HepG2 (cell line): ENCODE measurements around the gene ATP6V0A1. TPM values are rescaled to one million over a fixed set of nuclear protein-coding genes. Genes with fewer than 3 reads are reported as not detected.

Source experiments
- AFF4 ChIP-seq: sonication (generic); formaldehyde crosslinking; IDR thresholded peaks from 2 replicates; pipeline ENCODE4 v1.4.0; 2020; ENCODE audit warnings: missing genetic modification reagents
- CAMTA2 ChIP-seq: sonication (generic); formaldehyde crosslinking; IDR thresholded peaks from 2 replicates; pipeline ENCODE4 v1.4.0; 2020; ENCODE audit warnings: mild to moderate bottlenecking, missing genetic modification reagents, borderline replicate concordance
- KDM6A ChIP-seq: IDR thresholded peaks from 2 replicates; pipeline ENCODE4 v1.6.1; 2016; ENCODE audit warnings: low read depth
- NCOA5 ChIP-seq: sonication (generic); formaldehyde crosslinking; IDR thresholded peaks from 2 replicates; pipeline ENCODE4 v1.4.0; 2020; ENCODE audit warnings: missing genetic modification reagents
- NRL ChIP-seq: sonication (generic); formaldehyde crosslinking; IDR thresholded peaks from 2 replicates; pipeline ENCODE4 v1.5.0; 2020; ENCODE audit warnings: missing genetic modification reagents, mild to moderate bottlenecking, moderate library complexity, borderline replicate concordance
- PAWR ChIP-seq: sonication (generic); formaldehyde crosslinking; IDR thresholded peaks from 2 replicates; pipeline ENCODE4 v1.4.0; 2020; ENCODE audit warnings: missing genetic modification reagents, mild to moderate bottlenecking, borderline replicate concordance
- PHB2 ChIP-seq: fragments of 450-650 bp; IDR thresholded peaks from 2 replicates; pipeline ENCODE4 v1.6.1; 2018; ENCODE audit not compliant: partially characterized antibody
- PTBP1 ChIP-seq: fragments of 200-400 bp; formaldehyde crosslinking; IDR thresholded peaks from 2 replicates; pipeline ENCODE4 v1.6.1; 2018; ENCODE audit warnings: low read length, low read depth; ENCODE audit not compliant: poor library complexity, severe bottlenecking
- SP140L ChIP-seq: sonication (generic); formaldehyde crosslinking; IDR thresholded peaks from 2 replicates; pipeline ENCODE4 v1.4.0; 2020; ENCODE audit warnings: missing genetic modification reagents, borderline replicate concordance
- TCF12 ChIP-seq, 2 experiments: fragments of 450-650 bp in 1 of 2; sonication (generic) in 1 of 2; formaldehyde crosslinking in 1 of 2; IDR thresholded peaks; 2 replicates each; pipeline versions ENCODE4 v1.6.1 to v1.8.0; 2017 to 2022; ENCODE audit warnings: antibody characterized with exemption in 1 of 2, mild to moderate bottlenecking in 1 of 2, missing genetic modification reagents in 1 of 2, moderate library complexity in 1 of 2
- ZFP82 ChIP-seq: sonication (generic); formaldehyde crosslinking; IDR thresholded peaks from 2 replicates; pipeline ENCODE4 v1.5.1; 2020; ENCODE audit warnings: mild to moderate bottlenecking, missing genetic modification reagents, borderline replicate concordance
- ZKSCAN1 ChIP-seq: fragments of 150-350 bp; IDR thresholded peaks from 2 replicates; pipeline ENCODE4 v1.6.1; 2014; ENCODE audit warnings: low read length
- ZNF180 ChIP-seq: sonication (generic); formaldehyde crosslinking; IDR thresholded peaks from 2 replicates; pipeline ENCODE4 v1.4.0; 2020; ENCODE audit warnings: low read depth, missing genetic modification reagents, borderline replicate concordance
- ZNF234 ChIP-seq: sonication (generic); formaldehyde crosslinking; conservative IDR thresholded peaks from 2 replicates; pipeline ENCODE4 v1.5.1; 2020; ENCODE audit warnings: mild to moderate bottlenecking, missing genetic modification reagents
- ZNF276 ChIP-seq: sonication (generic); formaldehyde crosslinking; IDR thresholded peaks from 2 replicates; pipeline ENCODE4 v1.4.0; 2020; ENCODE audit warnings: mild to moderate bottlenecking, low read depth, missing genetic modification reagents
- ZNF354B ChIP-seq: sonication (generic); formaldehyde crosslinking; IDR thresholded peaks from 2 replicates; pipeline ENCODE4 v1.8.0; 2022; ENCODE audit warnings: mild to moderate bottlenecking, missing genetic modification reagents
- ZNF605 ChIP-seq: sonication (generic); formaldehyde crosslinking; IDR thresholded peaks from 2 replicates; pipeline ENCODE4 v1.8.0; 2022; ENCODE audit warnings: mild to moderate bottlenecking, missing genetic modification reagents
- ZNF615 ChIP-seq: sonication (generic); formaldehyde crosslinking; IDR thresholded peaks from 2 replicates; pipeline ENCODE4 v1.5.0; 2020; ENCODE audit warnings: mild to moderate bottlenecking, missing genetic modification reagents, borderline replicate concordance
- ZNF720 ChIP-seq: sonication (generic); formaldehyde crosslinking; IDR thresholded peaks from 2 replicates; pipeline ENCODE4 v1.4.0; 2020; ENCODE audit warnings: missing genetic modification reagents
- ZSCAN30 ChIP-seq: sonication (generic); formaldehyde crosslinking; IDR thresholded peaks from 2 replicates; pipeline ENCODE4 v1.5.0; 2020; ENCODE audit warnings: mild to moderate bottlenecking, missing genetic modification reagents
- polyA plus RNA-seq, 8 experiments: library from polyadenylated mRNA; depleted of rRNA in 3 of 8; stranded (reverse) in 7 of 8; unstranded in 1 of 8; fragments of >200 nt; fragmentation: Illumina TruSeq in 4 of 8; extraction: Trizol in 4 of 8; gene quantifications; 2 replicates each; pipeline versions ENCODE4 v1.2.1 to v1.2.3, GENCODE V29; 2011 to 2016; ENCODE audit warnings: low read depth in 4 of 8, missing spikeins in 1 of 8, mixed read lengths in 1 of 8; ENCODE audit not compliant: insufficient read depth in 1 of 8
- total RNA-seq, 5 experiments: library from RNA; depleted of rRNA; stranded (reverse); fragments of >200 nt; fragmentation: Illumina TruSeq; extraction: Trizol; gene quantifications; 2 replicates each; pipeline ENCODE4 v1.2.3, GENCODE V29; 2016; ENCODE audit warnings: low read depth in 1 of 5
- TF ChIP-seq, protein P1 (sequence below): sonication (generic); formaldehyde crosslinking; IDR thresholded peaks from 2 replicates; pipeline ENCODE4 v1.4.0; 2020; ENCODE audit warnings: missing genetic modification reagents

Gene ATP6V0A1
- total and polyA plus RNA-seq, 2 of the 13 experiments (the other 11 are each of a cell fraction or from before 2014, with no cell fraction given), result 27.9 to 54.1 TPM

- no peak for TF ChIP-seq ZNF276 (CRISPR knock-in tag)
- TF ChIP-seq, protein P1, sequence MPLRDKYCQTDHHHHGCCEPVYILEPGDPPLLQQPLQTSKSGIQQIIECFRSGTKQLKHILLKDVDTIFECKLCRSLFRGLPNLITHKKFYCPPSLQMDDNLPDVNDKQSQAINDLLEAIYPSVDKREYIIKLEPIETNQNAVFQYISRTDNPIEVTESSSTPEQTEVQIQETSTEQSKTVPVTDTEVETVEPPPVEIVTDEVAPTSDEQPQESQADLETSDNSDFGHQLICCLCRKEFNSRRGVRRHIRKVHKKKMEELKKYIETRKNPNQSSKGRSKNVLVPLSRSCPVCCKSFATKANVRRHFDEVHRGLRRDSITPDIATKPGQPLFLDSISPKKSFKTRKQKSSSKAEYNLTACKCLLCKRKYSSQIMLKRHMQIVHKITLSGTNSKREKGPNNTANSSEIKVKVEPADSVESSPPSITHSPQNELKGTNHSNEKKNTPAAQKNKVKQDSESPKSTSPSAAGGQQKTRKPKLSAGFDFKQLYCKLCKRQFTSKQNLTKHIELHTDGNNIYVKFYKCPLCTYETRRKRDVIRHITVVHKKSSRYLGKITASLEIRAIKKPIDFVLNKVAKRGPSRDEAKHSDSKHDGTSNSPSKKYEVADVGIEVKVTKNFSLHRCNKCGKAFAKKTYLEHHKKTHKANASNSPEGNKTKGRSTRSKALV, result no peak
- TF ChIP-seq CAMTA2, result no peak
- TF ChIP-seq AFF4 (CRISPR knock-in tag), result no peak
- TF ChIP-seq ZNF180, result no peak
- no peak for TF ChIP-seq ZSCAN30 (CRISPR knock-in tag)
- no peak; the same call in 1 of the 2 replicates for TF ChIP-seq ZFP82 (CRISPR knock-in tag)
- TF ChIP-seq PHB2, result no peak
- no peak for TF ChIP-seq ZNF354B (CRISPR knock-in tag)
- no peak for TF ChIP-seq ZNF234 (CRISPR knock-in tag)
- no peak for TF ChIP-seq PTBP1
- TF ChIP-seq ZNF615 (CRISPR knock-in tag), result no peak
- TF ChIP-seq ZKSCAN1, result no peak
- no peak for TF ChIP-seq KDM6A (CRISPR knock-in tag)
- no peak for TF ChIP-seq NCOA5 (CRISPR knock-in tag)
- TF ChIP-seq ZNF720, result no peak
- peak; percentile 74; the same call in 1 of the 2 replicates for TF ChIP-seq PAWR (CRISPR knock-in tag)
- TF ChIP-seq ZNF605 (CRISPR knock-in tag), result peak; percentile 62; the same call in 1 of the 2 replicates
- TF ChIP-seq SP140L (CRISPR knock-in tag), result no peak
- no peak for TF ChIP-seq TCF12 (IDR thresholded peaks at IDR 0.05)
- no peak for TF ChIP-seq TCF12 (CRISPR knock-in tag; IDR thresholded peaks at IDR 0.05)
- TF ChIP-seq NRL (CRISPR knock-in tag), result peak; percentile 66; the same call in 1 of the 2 replicates
Measured at GRCh38 chr17:42458497-42459255, at the start of gene ATP6V0A1 (continued).
